ENCODE measurements around the gene CTNNA3.

GRCh38 chr10:66572700-66573099, 1123.3 kb downstream of the CTNNA3 start:
- TF ChIP-seq POLR2A (IDR thresholded peaks at IDR 0.05) (no peak), CTCF (IDR thresholded peaks at IDR 0.05 in 8 of 11, conservative IDR thresholded peaks at IDR 0.05 in 3 of 11) (no peak), POLR2AphosphoS5 (IDR thresholded peaks at IDR 0.05) (no peak)

All from spleen (tissue), 7 donors.